Measurements from ENCODE around the gene CDCP1.

DNA sequence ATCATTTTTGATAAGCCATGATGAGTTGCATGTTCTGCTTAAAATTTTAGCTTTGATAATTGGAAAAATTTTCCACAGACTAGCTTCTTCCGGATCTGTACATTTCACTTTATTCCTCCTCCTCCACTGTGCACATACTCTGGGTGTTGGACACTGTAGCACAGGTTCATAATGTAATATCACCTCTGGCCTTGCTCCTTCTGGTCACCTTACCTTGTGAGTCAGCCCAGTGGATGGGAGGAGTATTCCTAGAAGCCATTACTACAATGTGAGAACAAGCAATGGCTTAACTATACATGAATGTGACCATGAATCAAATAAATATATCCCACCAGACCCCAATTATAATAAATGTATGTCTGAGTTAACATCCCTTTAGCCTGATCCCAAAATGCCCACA lies 6.1 kb upstream of the CDCP1 start:
- no peak for TF ChIP-seq EP300 (IDR thresholded peaks at IDR 0.05)
- TF ChIP-seq, protein P1, sequence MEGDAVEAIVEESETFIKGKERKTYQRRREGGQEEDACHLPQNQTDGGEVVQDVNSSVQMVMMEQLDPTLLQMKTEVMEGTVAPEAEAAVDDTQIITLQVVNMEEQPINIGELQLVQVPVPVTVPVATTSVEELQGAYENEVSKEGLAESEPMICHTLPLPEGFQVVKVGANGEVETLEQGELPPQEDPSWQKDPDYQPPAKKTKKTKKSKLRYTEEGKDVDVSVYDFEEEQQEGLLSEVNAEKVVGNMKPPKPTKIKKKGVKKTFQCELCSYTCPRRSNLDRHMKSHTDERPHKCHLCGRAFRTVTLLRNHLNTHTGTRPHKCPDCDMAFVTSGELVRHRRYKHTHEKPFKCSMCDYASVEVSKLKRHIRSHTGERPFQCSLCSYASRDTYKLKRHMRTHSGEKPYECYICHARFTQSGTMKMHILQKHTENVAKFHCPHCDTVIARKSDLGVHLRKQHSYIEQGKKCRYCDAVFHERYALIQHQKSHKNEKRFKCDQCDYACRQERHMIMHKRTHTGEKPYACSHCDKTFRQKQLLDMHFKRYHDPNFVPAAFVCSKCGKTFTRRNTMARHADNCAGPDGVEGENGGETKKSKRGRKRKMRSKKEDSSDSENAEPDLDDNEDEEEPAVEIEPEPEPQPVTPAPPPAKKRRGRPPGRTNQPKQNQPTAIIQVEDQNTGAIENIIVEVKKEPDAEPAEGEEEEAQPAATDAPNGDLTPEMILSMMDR (IDR thresholded peaks at IDR 0.05): no peak
